Measurements from ENCODE around the gene KCNK13.
"Not testable (repeated sequence)": the region's sequence is repeated elsewhere in the genome, so short reads cannot be mapped to it uniquely, and the experiment has no call there.

KCNK13 gene

GRCh38 chr14:90062127-90062794 lies 467 bp downstream of the KCNK13 start:
- no peak for DNase-seq

GRCh38 chr14:90062822-90063539 lies 1.2 kb downstream of the KCNK13 start:
- no peak for DNase-seq

GRCh38 chr14:90072350-90072749 lies 10.6 kb downstream of the KCNK13 start:
- DNase-seq = no peak

GRCh38 chr14:90079576-90079975 lies 17.8 kb downstream of the KCNK13 start:
- DNase-seq = no peak

- no peak for DNase-seq
Measured at GRCh38 chr14:90087433-90087832, 25.6 kb downstream of the KCNK13 start.

- no peak for DNase-seq
Measured at GRCh38 chr14:90088176-90088575, 26.4 kb downstream of the KCNK13 start.

GRCh38 chr14:90089486-90089885 lies 27.7 kb downstream of the KCNK13 start:
- DNase-seq = not testable (repeated sequence)

GRCh38 chr14:90091393-90091792 lies 29.6 kb downstream of the KCNK13 start:
- DNase-seq = no peak

GRCh38 chr14:90093942-90094595 lies 32.3 kb downstream of the KCNK13 start:
- DNase-seq = no peak

- no peak for DNase-seq
Measured at GRCh38 chr14:90095096-90095495, 33.3 kb downstream of the KCNK13 start.

GRCh38 chr14:90096566-90096965 lies 34.8 kb downstream of the KCNK13 start:
- DNase-seq = no peak

GRCh38 chr14:90103808-90104207 lies 42.0 kb downstream of the KCNK13 start:
- DNase-seq = no peak

- DNase-seq = no peak
Measured at GRCh38 chr14:90105756-90106155, 44.0 kb downstream of the KCNK13 start.

- DNase-seq = no peak
Measured at GRCh38 chr14:90107789-90108188, 46.0 kb downstream of the KCNK13 start.

- DNase-seq = no peak
Measured at GRCh38 chr14:90109858-90110257, 48.1 kb downstream of the KCNK13 start.

- DNase-seq = no peak
Measured at GRCh38 chr14:90111895-90112534, 50.2 kb downstream of the KCNK13 start.

- DNase-seq = no peak
Measured at GRCh38 chr14:90114554-90114953, 52.8 kb downstream of the KCNK13 start.

- DNase-seq = no peak
Measured at GRCh38 chr14:90115780-90116179, 54.0 kb downstream of the KCNK13 start.

GRCh38 chr14:90116444-90116843 lies 54.6 kb downstream of the KCNK13 start:
- DNase-seq = no peak

- DNase-seq = no peak
Measured at GRCh38 chr14:90118027-90118426, 56.2 kb downstream of the KCNK13 start.

- no peak for DNase-seq
Measured at GRCh38 chr14:90126260-90126659, 64.5 kb downstream of the KCNK13 start.

- DNase-seq = no peak
Measured at GRCh38 chr14:90132821-90133570, 71.2 kb downstream of the KCNK13 start.

- DNase-seq = no peak
Measured at GRCh38 chr14:90136904-90137303, 75.1 kb downstream of the KCNK13 start.

Measured in activated CD4-positive, alpha-beta T cell treated with anti-CD3 and anti-CD28 coated beads for 1 hour (primary cell).